Uterus (tissue), 4 donors: ENCODE data around the gene NTRK2. TPM values are rescaled to one million over a fixed set of nuclear protein-coding genes. Genes with fewer than 3 reads are reported as not detected.

Experiments
- DNase-seq, 2 donors: peaks; one replicate each; pipeline ENCODE4 v3.0.0-alpha.2; 2019 to 2020
- H3K27ac ChIP-seq, 2 donors: fragments of 200-600 bp; sonication (generic); 1 replicate in 1 of 2; 2 replicates in 1 of 2; pipeline ENCODE4 v1.5.1; 2016 to 2018
- H3K27me3 ChIP-seq, 2 donors: fragments of 200-600 bp; sonication (generic); one replicate each; pipeline ENCODE4 v1.5.1; 2018 to 2019; ENCODE audit warnings: control low read depth in 1 of 2
- H3K36me3 ChIP-seq, 2 donors: fragments of 200-600 bp; sonication (generic); one replicate each; pipeline ENCODE4 v1.5.1; 2019; ENCODE audit warnings: control low read depth in 1 of 2
- H3K4me1 ChIP-seq, 2 donors: fragments of 200-600 bp; sonication (generic); one replicate each; pipeline ENCODE4 v1.5.1; 2018 to 2019; ENCODE audit warnings: control low read depth in 1 of 2
- H3K4me3 ChIP-seq, 2 donors: fragments of 200-600 bp; sonication (generic); 1 replicate in 1 of 2; 2 replicates in 1 of 2; pipeline ENCODE4 v1.5.1; 2018 to 2019; ENCODE audit warnings: mild to moderate bottlenecking in 1 of 2
- H3K9me3 ChIP-seq, 2 donors: fragments of 200-600 bp; sonication (generic); one replicate each; pipeline ENCODE4 v1.5.1; 2019; ENCODE audit warnings: control low read depth in 1 of 2
- CTCF ChIP-seq, 4 experiments: fragments of 200-600 bp in 2 of 4; fragments of 450-650 bp in 2 of 4; sonication (generic) in 2 of 4; IDR thresholded peaks; one replicate each; pipeline ENCODE4 v1.5.1; 2016 to 2019; ENCODE audit warnings: antibody characterized with exemption in 4 of 4, mild to moderate bottlenecking in 2 of 4, moderate library complexity in 1 of 4
- POLR2A ChIP-seq, 2 donors: fragments of 450-650 bp; IDR thresholded peaks; one replicate each; pipeline ENCODE4 v1.6.1; 2016; ENCODE audit warnings: antibody characterized with exemption in 2 of 2, mild to moderate bottlenecking in 1 of 2, moderate library complexity in 1 of 2
- intact Hi-C: fragments of 100-400 bp; cut with DNase I; formaldehyde crosslinking; loops from one replicate; pipeline ENCODE4 v1.15.1; 2023; ENCODE audit warnings: low total_unique reads
- total RNA-seq, 4 donors: library from RNA; depleted of rRNA in 3 of 4; stranded (reverse); fragments of >200 nt in 3 of 4; gene quantifications; one replicate each; pipeline versions ENCODE4 v1.1.0 to v1.2.4, GENCODE V29; 2014 to 2023
- donor health status: DM: yes; HTN: yes; CAD: no.

NTRK2 gene
- total RNA-seq, 4 donors from 2014 or later: 6.5 to 23.2 (median 12.5) TPM

- intact Hi-C loops: no loop called here
- no peak for TF ChIP-seq POLR2A (IDR thresholded peaks at IDR 0.05)
- TF ChIP-seq CTCF (IDR thresholded peaks at IDR 0.05): no peak
- Histone ChIP-seq H3K27me3 (no peaks in the 10 kb centered on the region), H3K27ac (no peak overlapping the region), H3K9me3 (no peaks in the 10 kb centered on the region), H3K4me3 (no peak overlapping the region), H3K4me1 (no peaks in the 10 kb centered on the region), H3K36me3 (no peaks in the 10 kb centered on the region)
- no peak for DNase-seq
These were observed 229.8 kb downstream of the NTRK2 start for GRCh38 chr9:84899326-84899725.

- H3K27me3 ChIP-seq: no peaks in the 10 kb centered on the region
- no peak overlapping the region for H3K27ac ChIP-seq
- H3K36me3 ChIP-seq: no peaks in the 10 kb centered on the region
- no peaks in the 10 kb centered on the region for H3K4me1 ChIP-seq
- intact Hi-C loops: no loop called here
- no peaks in the 10 kb centered on the region for H3K9me3 ChIP-seq
- H3K4me3 ChIP-seq: no peak overlapping the region
- no peak for TF ChIP-seq CTCF (IDR thresholded peaks at IDR 0.05)
- no peak for TF ChIP-seq POLR2A (IDR thresholded peaks at IDR 0.05)
- no peak for DNase-seq
These were observed 230.9 kb downstream of the NTRK2 start for GRCh38 chr9:84900421-84900820.

- Histone ChIP-seq H3K4me1 (no peaks in the 10 kb centered on the region), H3K4me3 (no peak overlapping the region), H3K36me3 (no peaks in the 10 kb centered on the region), H3K27ac (no peak overlapping the region), H3K27me3 (no peaks in the 10 kb centered on the region), H3K9me3 (no peaks in the 10 kb centered on the region)
- DNase-seq: no peak
- intact Hi-C loops: no loop called here
- no peak for TF ChIP-seq CTCF (IDR thresholded peaks at IDR 0.05)
- TF ChIP-seq POLR2A (IDR thresholded peaks at IDR 0.05): no peak
These were observed 234.4 kb downstream of the NTRK2 start for GRCh38 chr9:84903963-84904362.

- no peaks in the 10 kb centered on the region for H3K27me3 ChIP-seq
- TF ChIP-seq CTCF (IDR thresholded peaks at IDR 0.05) (no peak), POLR2A (IDR thresholded peaks at IDR 0.05) (no peak)
- no peak overlapping the region for H3K27ac ChIP-seq
- intact Hi-C loops: no loop called here
- H3K4me1 ChIP-seq: no peaks in the 10 kb centered on the region
- H3K36me3 ChIP-seq: no peaks in the 10 kb centered on the region
- no peak overlapping the region for H3K4me3 ChIP-seq
- no peaks in the 10 kb centered on the region for H3K9me3 ChIP-seq
- no peak for DNase-seq
These were observed 247.2 kb downstream of the NTRK2 start for GRCh38 chr9:84916769-84917168.

- no peaks in the 10 kb centered on the region for H3K9me3 ChIP-seq
These were observed 248.0 kb downstream of the NTRK2 start for GRCh38 chr9:84917366-84918070.

More at GRCh38 chr9:84917366-84918070, 248.0 kb downstream of the NTRK2 start:
- Histone ChIP-seq H3K4me3 (no peak overlapping the region), H3K4me1 (no peaks in the 10 kb centered on the region), H3K27me3 (no peaks in the 10 kb centered on the region), H3K36me3 (no peaks in the 10 kb centered on the region), H3K27ac (no peak overlapping the region)
- no peak for DNase-seq
- intact Hi-C loops: no loop called here
- no peak for TF ChIP-seq POLR2A (IDR thresholded peaks at IDR 0.05)
- no peak for TF ChIP-seq CTCF (IDR thresholded peaks at IDR 0.05)
